Fibroblast of lung (primary cell): ENCODE measurements around the gene PLPP7. TPM values are rescaled to one million over a fixed set of nuclear protein-coding genes. Genes with fewer than 3 reads are reported as not detected.

Experiments used
- DNase-seq, 2 donors: peaks; one replicate each; pipeline versions ENCODE4 v3.0.0 to v3.0.0-alpha.2; 2010; ENCODE audit warnings: low read depth in 2 of 2
- H2AFZ ChIP-seq: 2 replicates; pipeline ENCODE4 v1.5.1; 2012; ENCODE audit warnings: low read length, control low read depth, inconsistent platforms
- H3K27ac ChIP-seq: 2 replicates; pipeline ENCODE4 v1.5.1; 2011; ENCODE audit warnings: low read length, control low read depth; ENCODE audit not compliant: insufficient read depth
- H3K27me3 ChIP-seq: 2 replicates; pipeline ENCODE4 v1.5.1; 2011; ENCODE audit warnings: mild to moderate bottlenecking, low read length; ENCODE audit not compliant: control insufficient read depth, insufficient read depth
- H3K36me3 ChIP-seq: 2 replicates; pipeline ENCODE4 v1.5.1; 2011; ENCODE audit warnings: low read length; ENCODE audit not compliant: control insufficient read depth, insufficient read depth
- H3K4me1 ChIP-seq: 2 replicates; pipeline ENCODE4 v1.5.1; 2011; ENCODE audit warnings: low read length; ENCODE audit not compliant: control insufficient read depth, insufficient read depth; ENCODE audit errors: extremely low read depth
- H3K4me2 ChIP-seq: 2 replicates; pipeline ENCODE4 v1.5.1; 2011; ENCODE audit warnings: low read length, control low read depth; ENCODE audit not compliant: insufficient read depth; ENCODE audit errors: extremely low read depth
- H3K4me3 ChIP-seq, 4 experiments: fragments of 200-600 bp in 1 of 4; sonication (generic) in 1 of 4; replicated peaks in 1 of 4; 2 replicates each; pipeline ENCODE4 v1.5.1; 2011 to 2016; ENCODE audit warnings: low read length in 4 of 4, low read depth in 3 of 4, mild to moderate bottlenecking in 3 of 4, control low read depth in 2 of 4, inconsistent platforms in 1 of 4, mixed read lengths in 1 of 4; ENCODE audit not compliant: insufficient read depth in 1 of 4; ENCODE audit errors: control extremely low read depth in 1 of 4
- H3K79me2 ChIP-seq: 2 replicates; pipeline ENCODE4 v1.5.1; 2012; ENCODE audit warnings: mild to moderate bottlenecking, low read length, inconsistent platforms; ENCODE audit not compliant: control insufficient read depth, insufficient read depth
- H3K9ac ChIP-seq: 2 replicates; pipeline ENCODE4 v1.5.1; 2011; ENCODE audit warnings: mild to moderate bottlenecking, low read length, control low read depth; ENCODE audit not compliant: insufficient read depth
- H3K9me3 ChIP-seq: 2 replicates; pipeline ENCODE4 v1.5.1; 2012; ENCODE audit warnings: low read depth, low read length; ENCODE audit not compliant: control insufficient read depth, insufficient read depth
- H4K20me1 ChIP-seq: 2 replicates; pipeline ENCODE4 v1.5.1; 2011; ENCODE audit warnings: low read length; ENCODE audit not compliant: control insufficient read depth, insufficient read depth; ENCODE audit errors: extremely low read depth
- CTCF ChIP-seq, 2 donors: IDR thresholded peaks in 1 of 2; conservative IDR thresholded peaks in 1 of 2; 1 replicate in 1 of 2; 2 replicates in 1 of 2; pipeline ENCODE4 v1.5.1; 2011 to 2012; ENCODE audit warnings: low read length in 2 of 2, control low read depth in 1 of 2, inconsistent platforms in 1 of 2, low read depth in 1 of 2, mild to moderate bottlenecking in 1 of 2
- EZH2 ChIP-seq: IDR thresholded peaks from 2 replicates; pipeline ENCODE4 v1.5.1; 2012; ENCODE audit warnings: low read length, control low read depth, mild to moderate bottlenecking; ENCODE audit errors: missing control alignments
- polyA plus RNA-seq, 2 donors: library from polyadenylated mRNA; depleted of rRNA in 1 of 2; stranded (reverse) in 1 of 2; unstranded in 1 of 2; fragments of >200 nt; gene quantifications; 2 replicates each; pipeline ENCODE4 v1.2.1, GENCODE V29; 2011 to 2012; ENCODE audit warnings: missing spikeins in 1 of 2
- total RNA-seq: library from RNA; depleted of rRNA; stranded (reverse); fragments of >200 nt; gene quantifications from 2 replicates; pipeline ENCODE4 v1.2.1, GENCODE V29; 2014

PLPP7 gene
- total and polyA plus RNA-seq, 2 donors (not counting 1 experiment from before 2014, with no cell fraction given) = 3.0 to 9.4 TPM

- H3K4me2 ChIP-seq = no peak overlapping the region
- no peaks in the 10 kb centered on the region for H3K9me3 ChIP-seq
- no peak for DNase-seq
- H3K4me3 ChIP-seq = no peak overlapping the region
- no peaks in the 10 kb centered on the region for H4K20me1 ChIP-seq
- TF ChIP-seq EZH2 = no peak
- no peak for TF ChIP-seq CTCF (conservative IDR thresholded peaks at IDR 0.05 in 1 of 2, IDR thresholded peaks at IDR 0.05 in 1 of 2; ENCODE audit: low read depth in 1 of 2, low read length in 2 of 2)
- H2AFZ ChIP-seq = no peak overlapping the region
- H3K27me3 ChIP-seq = no peaks in the 10 kb centered on the region
- H3K36me3 ChIP-seq = no peaks in the 10 kb centered on the region
- no peaks in the 10 kb centered on the region for H3K79me2 ChIP-seq
- peaks cover 2% of the 10 kb centered on the region for H3K4me1 ChIP-seq
- no peak overlapping the region for H3K9ac ChIP-seq
- H3K27ac ChIP-seq = no peak overlapping the region
Measured at GRCh38 chr9:131292937-131293336, 3.4 kb downstream of the PLPP7 start.

DNA sequence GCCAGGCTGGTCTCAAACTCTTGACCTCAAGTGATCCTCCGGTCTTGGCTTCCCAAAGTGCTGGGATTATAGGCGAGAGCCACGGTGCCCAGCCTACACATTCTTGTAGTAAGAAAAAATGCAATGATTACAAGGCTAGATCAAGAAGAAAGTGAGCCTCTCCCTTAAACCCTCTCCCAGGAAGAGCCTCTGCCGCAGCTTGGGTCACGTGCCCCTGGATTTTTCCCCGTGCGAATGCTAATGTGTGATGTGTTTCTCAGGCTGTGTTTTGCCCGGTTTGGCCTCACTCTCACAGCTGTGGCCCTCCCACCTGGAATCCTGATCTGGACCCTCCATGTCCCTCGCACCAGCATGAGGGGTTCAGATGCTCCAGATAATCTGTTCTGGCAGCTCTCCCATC lies 6.9 kb downstream of the PLPP7 start:
- TF ChIP-seq CTCF (conservative IDR thresholded peaks at IDR 0.05 in 1 of 2, IDR thresholded peaks at IDR 0.05 in 1 of 2; ENCODE audit: low read depth in 1 of 2, low read length in 2 of 2) (no peak), EZH2 (no peak)
- H3K27ac ChIP-seq = no peak overlapping the region
- no peaks in the 10 kb centered on the region for H3K9me3 ChIP-seq
- H2AFZ ChIP-seq = no peak overlapping the region
- H3K4me3 ChIP-seq = no peak overlapping the region
- H3K36me3 ChIP-seq = no peaks in the 10 kb centered on the region
- H3K79me2 ChIP-seq = no peaks in the 10 kb centered on the region
- no peaks in the 10 kb centered on the region for H3K4me1 ChIP-seq
- DNase-seq = no peak
- no peak overlapping the region for H3K9ac ChIP-seq
- no peaks in the 10 kb centered on the region for H3K27me3 ChIP-seq
- no peaks in the 10 kb centered on the region for H4K20me1 ChIP-seq
- no peak overlapping the region for H3K4me2 ChIP-seq

- no peak for TF ChIP-seq EZH2
- no peak for TF ChIP-seq CTCF (conservative IDR thresholded peaks at IDR 0.05 in 1 of 2, IDR thresholded peaks at IDR 0.05 in 1 of 2; ENCODE audit: low read depth in 1 of 2, low read length in 2 of 2)
- H4K20me1 ChIP-seq = no peaks in the 10 kb centered on the region
- H3K79me2 ChIP-seq = no peaks in the 10 kb centered on the region
- no peaks in the 10 kb centered on the region for H3K9me3 ChIP-seq
- no peak overlapping the region for H3K4me3 ChIP-seq
- no peak overlapping the region for H3K27ac ChIP-seq
- no peaks in the 10 kb centered on the region for H3K36me3 ChIP-seq
- H3K27me3 ChIP-seq = no peaks in the 10 kb centered on the region
- H3K4me1 ChIP-seq = no peaks in the 10 kb centered on the region
- no peak overlapping the region for H3K4me2 ChIP-seq
- no peak overlapping the region for H3K9ac ChIP-seq
- no peak overlapping the region for H2AFZ ChIP-seq
- no peak for DNase-seq
Measured at GRCh38 chr9:131296906-131297500, 7.5 kb downstream of the PLPP7 start.
